Activated CD8-positive, alpha-beta T cell treated with anti-CD3 and anti-CD28 coated beads for 36 hours (primary cell): ENCODE results near the gene COL6A2. TPM values are rescaled to one million over a fixed set of nuclear protein-coding genes. Genes with fewer than 3 reads are reported as not detected.
A peak's percentile ranks its signal among the peaks of the same experiment; 100 is the strongest.
"Not testable (repeated sequence)": the region's sequence is repeated elsewhere in the genome, so short reads cannot be mapped to it uniquely, and the experiment has no call there.

Source experiments
- ATAC-seq: fragments of 200-7000 bp; cut with Tn5 transposase; one replicate; pipeline ENCODE4 v1.10.0; 2021; ENCODE audit warnings: mild to moderate bottlenecking, moderate library complexity
- CTCF ChIA-PET: fragments of 350-600 bp; sonication (Branson Sonifier 250); formaldehyde crosslinking; loops from one replicate; lab custom pipeline; 2021; ENCODE audit warnings: antibody characterized with exemption; lab: Charles Lee
- POLR2A ChIA-PET: fragments of 350-600 bp; sonication (Branson Sonifier 250); formaldehyde crosslinking; loops from one replicate; lab custom pipeline; 2021; ENCODE audit warnings: antibody characterized with exemption; lab: Charles Lee
- DNase-seq: peaks from one replicate; pipeline ENCODE4 v3.0.0-alpha.2; 2020
- H3K27ac Mint-ChIP-seq: one replicate; pipeline ENCODE4 v1.8.0; 2021; ENCODE audit warnings: mild to moderate bottlenecking, mixed read lengths
- H3K27me3 Mint-ChIP-seq: one replicate; pipeline ENCODE4 v1.8.0; 2021; ENCODE audit warnings: mixed read lengths
- H3K36me3 Mint-ChIP-seq: one replicate; pipeline ENCODE4 v1.8.0; 2021; ENCODE audit warnings: low read depth, mixed read lengths
- H3K4me1 Mint-ChIP-seq: one replicate; pipeline ENCODE4 v1.8.0; 2021; ENCODE audit warnings: low read depth, mixed read lengths
- H3K4me3 Mint-ChIP-seq: one replicate; pipeline ENCODE4 v1.8.0; 2021; ENCODE audit warnings: mild to moderate bottlenecking, moderate library complexity, mixed read lengths
- H3K9me3 Mint-ChIP-seq: one replicate; pipeline ENCODE4 v1.8.0; 2021; ENCODE audit warnings: mixed read lengths
- intact Hi-C: fragments of 100-400 bp; cut with micrococcal nuclease; formaldehyde crosslinking; loops from one replicate; pipeline ENCODE4 v1.10.0; 2022
- total RNA-seq, 2 experiments: library from RNA; stranded (reverse); gene quantifications; one replicate each; pipeline ENCODE4 v1.2.3, GENCODE V29; 2021
- TF ChIP-seq, protein P1 (sequence below): fragments of 200-600 bp; IDR thresholded peaks from one replicate; pipeline ENCODE4 v1.8.0; 2022; ENCODE audit warnings: antibody characterized with exemption, mild to moderate bottlenecking

Gene COL6A2
- total RNA-seq, 2 experiments from 2014 or later: 25.0 to 25.3 TPM

DNA sequence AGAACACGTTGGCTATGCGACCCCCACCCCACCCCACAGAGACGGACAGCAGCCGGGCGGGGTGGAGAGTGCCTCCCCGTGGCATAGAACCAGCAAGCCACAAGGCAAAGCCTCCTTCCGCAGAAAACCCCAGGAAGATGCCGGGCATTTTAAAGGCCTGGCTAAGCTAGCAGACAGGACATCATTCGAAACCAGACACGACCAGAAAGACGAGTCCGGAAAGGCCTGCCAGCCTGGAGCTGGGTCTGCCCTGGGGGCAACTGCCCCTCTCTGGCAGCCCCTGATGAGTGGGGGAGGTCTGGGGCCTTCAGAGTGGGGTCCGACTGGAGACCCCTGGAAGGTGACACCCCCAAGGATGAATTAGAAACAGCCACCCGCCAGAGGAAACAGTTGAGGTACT, 48.9 kb downstream of the COL6A2 start:
- intact Hi-C loops: no loop called here
- no peak for DNase-seq
- ChIA-PET POLR2A (no interaction called here), CTCF (no interaction called here)
- H3K27ac Mint-ChIP-seq: no peak overlapping the region
- no peaks in the 10 kb centered on the region for H3K36me3 Mint-ChIP-seq
- peaks cover 12% of the 10 kb centered on the region for H3K4me1 Mint-ChIP-seq
- H3K9me3 Mint-ChIP-seq: no peaks in the 10 kb centered on the region
- H3K4me3 Mint-ChIP-seq: no peak overlapping the region
- no peaks in the 10 kb centered on the region for H3K27me3 Mint-ChIP-seq
- TF ChIP-seq, protein P1, sequence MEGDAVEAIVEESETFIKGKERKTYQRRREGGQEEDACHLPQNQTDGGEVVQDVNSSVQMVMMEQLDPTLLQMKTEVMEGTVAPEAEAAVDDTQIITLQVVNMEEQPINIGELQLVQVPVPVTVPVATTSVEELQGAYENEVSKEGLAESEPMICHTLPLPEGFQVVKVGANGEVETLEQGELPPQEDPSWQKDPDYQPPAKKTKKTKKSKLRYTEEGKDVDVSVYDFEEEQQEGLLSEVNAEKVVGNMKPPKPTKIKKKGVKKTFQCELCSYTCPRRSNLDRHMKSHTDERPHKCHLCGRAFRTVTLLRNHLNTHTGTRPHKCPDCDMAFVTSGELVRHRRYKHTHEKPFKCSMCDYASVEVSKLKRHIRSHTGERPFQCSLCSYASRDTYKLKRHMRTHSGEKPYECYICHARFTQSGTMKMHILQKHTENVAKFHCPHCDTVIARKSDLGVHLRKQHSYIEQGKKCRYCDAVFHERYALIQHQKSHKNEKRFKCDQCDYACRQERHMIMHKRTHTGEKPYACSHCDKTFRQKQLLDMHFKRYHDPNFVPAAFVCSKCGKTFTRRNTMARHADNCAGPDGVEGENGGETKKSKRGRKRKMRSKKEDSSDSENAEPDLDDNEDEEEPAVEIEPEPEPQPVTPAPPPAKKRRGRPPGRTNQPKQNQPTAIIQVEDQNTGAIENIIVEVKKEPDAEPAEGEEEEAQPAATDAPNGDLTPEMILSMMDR: no peak
- no peak for ATAC-seq

DNA sequence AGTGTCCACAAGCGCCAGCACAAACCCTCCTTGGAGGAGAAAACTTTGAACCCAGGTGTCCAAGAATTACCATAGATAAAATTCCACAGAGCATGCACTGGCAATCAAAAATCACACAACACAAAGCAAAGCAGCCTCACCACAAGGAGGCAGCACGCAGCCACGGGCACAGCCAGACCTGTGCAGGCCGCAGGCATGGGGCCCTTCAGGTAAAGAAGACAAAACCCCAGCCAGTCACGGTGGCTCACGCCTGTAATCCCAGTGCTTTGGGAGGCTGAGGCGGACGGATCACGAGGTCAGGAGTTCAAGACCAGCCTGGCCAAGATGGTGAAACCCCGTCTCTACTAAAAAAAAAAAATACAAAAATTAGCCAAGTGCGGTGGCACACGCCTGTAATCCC, 49.5 kb downstream of the COL6A2 start:
- ATAC-seq, POLR2A ChIA-PET, CTCF ChIA-PET, H3K36me3 Mint-ChIP-seq, H3K27ac Mint-ChIP-seq, H3K27me3 Mint-ChIP-seq, H3K4me3 Mint-ChIP-seq, intact Hi-C loops, H3K9me3 Mint-ChIP-seq: not testable (repeated sequence)
- H3K4me1 Mint-ChIP-seq: peaks cover 11% of the 10 kb centered on the region
- DNase-seq: peak; percentile 74
- TF ChIP-seq, protein P1: peak; percentile 66

DNA sequence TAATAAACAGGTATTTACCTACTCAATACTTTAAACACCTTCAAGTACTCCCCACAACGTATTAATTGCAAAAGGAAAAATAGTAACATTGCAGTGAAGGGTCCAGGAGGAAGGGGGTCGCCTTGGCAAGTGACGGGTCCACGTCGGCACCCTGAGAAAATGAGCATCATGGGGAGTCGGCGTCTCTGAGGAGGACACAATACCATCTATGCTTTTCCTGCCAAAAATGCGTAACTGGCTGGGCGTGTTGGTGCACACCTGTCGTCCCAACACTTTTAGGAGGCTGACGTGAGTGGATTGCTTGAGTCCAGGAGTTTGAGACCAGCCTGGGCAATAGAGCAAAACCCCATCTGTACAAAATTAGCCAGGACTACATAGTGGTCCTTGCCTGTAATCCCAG, 50.2 kb downstream of the COL6A2 start:
- intact Hi-C loops: no loop called here
- Mint-ChIP-seq H3K4me1 (peaks cover 7% of the 10 kb centered on the region), H3K4me3 (no peak overlapping the region), H3K9me3 (no peaks in the 10 kb centered on the region), H3K36me3 (no peaks in the 10 kb centered on the region), H3K27me3 (no peaks in the 10 kb centered on the region), H3K27ac (no peak overlapping the region)
- ChIA-PET POLR2A (no interaction called here), CTCF (no interaction called here)
- ATAC-seq (no peak), DNase-seq (no peak)
- TF ChIP-seq, protein P1: no peak

DNA sequence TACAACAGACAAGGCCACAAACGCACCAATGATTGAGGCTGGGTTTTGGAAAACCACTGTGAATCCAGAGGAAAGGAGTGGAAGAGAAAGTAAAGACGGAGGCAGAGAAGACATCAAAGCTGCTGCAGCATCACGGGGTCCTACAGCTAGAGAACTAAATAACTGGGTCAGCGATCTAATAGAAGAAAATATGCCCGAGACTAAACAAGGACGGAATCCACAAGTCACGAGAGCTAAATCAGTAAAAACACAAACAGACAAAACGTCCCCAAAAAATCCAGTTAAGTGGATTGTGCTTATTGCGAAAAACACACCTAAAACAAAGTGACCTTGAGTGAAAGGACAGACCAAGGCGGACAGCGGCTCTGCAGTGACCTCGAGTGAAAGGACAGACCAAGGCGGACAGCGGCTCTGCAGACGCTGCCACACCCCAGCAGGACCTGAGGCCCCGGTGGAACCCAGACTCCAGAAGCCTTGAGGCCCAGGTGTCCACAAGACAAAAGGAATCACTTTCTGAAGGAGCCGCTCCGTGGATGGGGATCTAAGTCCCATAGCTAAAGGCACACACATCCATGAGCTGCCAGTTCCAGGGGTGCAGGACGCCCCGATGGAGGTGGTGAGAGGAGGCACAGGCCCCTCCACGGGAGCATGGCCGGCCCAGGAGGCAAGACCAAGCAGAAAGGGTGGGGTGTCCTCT, 51.4 kb downstream of the COL6A2 start:
- ChIA-PET POLR2A (interaction anchor here (0.9 kb wide), 1 partner anchor 14 kb away, joined by 3 read pairs; no protein-coding TSS in a partner anchor), CTCF (interaction anchor here (1.1 to 1.3 kb wide), 2 partner anchors 26 to 176 kb away, joined by 3 to 4 read pairs; no protein-coding TSS in a partner anchor)
- no peak for DNase-seq
- no peak for ATAC-seq
- intact Hi-C loops: no loop called here
- Mint-ChIP-seq H3K4me3 (no peak overlapping the region), H3K27me3 (no peaks in the 10 kb centered on the region), H3K9me3 (no peaks in the 10 kb centered on the region), H3K4me1 (peaks cover 4% of the 10 kb centered on the region), H3K27ac (no peak overlapping the region), H3K36me3 (no peaks in the 10 kb centered on the region)
- TF ChIP-seq, protein P1: no peak

DNA sequence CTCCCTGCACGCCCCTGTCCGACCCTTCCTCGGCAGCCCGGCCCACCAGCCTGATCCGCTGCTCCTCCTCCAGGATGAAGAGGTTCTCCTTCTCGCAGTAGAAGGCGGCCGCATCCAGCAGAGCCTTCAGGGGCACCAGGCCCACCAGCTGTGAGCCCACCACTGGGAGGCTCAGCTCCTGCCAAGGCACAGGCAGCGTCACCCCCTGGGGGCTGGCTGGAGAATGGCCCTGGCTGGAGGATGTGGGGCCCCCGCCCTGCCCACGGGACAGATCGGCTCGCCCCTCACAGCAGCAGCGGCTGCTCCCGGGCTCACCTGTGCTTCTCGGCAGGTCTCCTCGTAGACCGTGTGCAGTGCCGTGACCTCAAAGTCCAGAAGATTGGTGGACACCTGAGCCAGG, 52.2 kb downstream of the COL6A2 start:
- ATAC-seq: no peak
- H3K27me3 Mint-ChIP-seq: no peaks in the 10 kb centered on the region
- no peak overlapping the region for H3K27ac Mint-ChIP-seq
- no peaks in the 10 kb centered on the region for H3K4me1 Mint-ChIP-seq
- DNase-seq: no peak
- POLR2A ChIA-PET: interaction anchor here (0.8 to 0.9 kb wide), 2 partner anchors 15 to 280 kb away, joined by 3 read pairs; no protein-coding TSS in a partner anchor
- intact Hi-C loops: no loop called here
- TF ChIP-seq, protein P1: no peak
- no peaks in the 10 kb centered on the region for H3K9me3 Mint-ChIP-seq
- no peaks in the 10 kb centered on the region for H3K36me3 Mint-ChIP-seq
- CTCF ChIA-PET: interaction anchor here (1.1 to 1.3 kb wide), 2 partner anchors 26 to 177 kb away, joined by 3 to 4 read pairs; no protein-coding TSS in a partner anchor
- H3K4me3 Mint-ChIP-seq: no peak overlapping the region
